ENCODE measurements around the gene RELT. TPM values are rescaled to one million over a fixed set of nuclear protein-coding genes. Genes with fewer than 3 reads are reported as not detected.

Gene RELT
- total and polyA plus RNA-seq, 9 of the 15 experiments (the other 6 are each of a cell fraction or from before 2014, with no cell fraction given), result 1.1 to 20.2 (median 7.4) TPM

GRCh38 chr11:73404048-73404447, 27.8 kb downstream of the RELT start:
- peak; percentile 57 to 76 (median 66) for DNase-seq (ENCODE audit: extremely low read depth in 1 of 4, low spot score in 3 of 4)
- Histone ChIP-seq H3K9me3 (replicated peaks; ENCODE audit: control insufficient read depth, insufficient read depth, low read depth, low read length) (no peaks in the 10 kb centered on the region), H2AFZ (ENCODE audit: low read depth, low read length) (peak overlapping the region; percentile 42; the same call in 1 of the 2 replicates), H3K9me1 (ENCODE audit: control insufficient read depth, insufficient read depth, low read length) (no peaks in the 10 kb centered on the region), H3K27ac (ENCODE audit: extremely low read depth, low read depth, low read length) (no peak overlapping the region), H3K4me1 (replicated peaks in 1 of 2; ENCODE audit: control insufficient read depth in 2 of 2, insufficient read depth in 2 of 2, low read length in 2 of 2) (peaks cover 5 to 9% of the 10 kb centered on the region in 2 experiments; a peak in 4 of 5 replicates), H3K79me2 (ENCODE audit: control insufficient read depth, insufficient read depth, low read length) (no peaks in the 10 kb centered on the region), H3K27me3 (ENCODE audit: control insufficient read depth in 2 of 2, insufficient read depth in 2 of 2, low read length in 2 of 2) (no peaks in the 10 kb centered on the region), H3K4me2 (ENCODE audit: insufficient read depth, low read length) (no peak overlapping the region), H3K9ac (ENCODE audit: insufficient read depth in 1 of 2, low read depth in 2 of 2, low read length in 2 of 2) (no peak overlapping the region), H3K4me3 (no peak overlapping the region), H4K20me1 (replicated peaks; ENCODE audit: control insufficient read depth, insufficient read depth, low read length) (peaks cover under 1% of the 10 kb centered on the region; the same call in 1 of the 2 replicates), H3K36me3 (ENCODE audit: control insufficient read depth, insufficient read depth, low read length) (no peaks in the 10 kb centered on the region)
- in situ Hi-C loops (cut with MboI) (loop anchor here (5.0 kb wide), 1 partner anchor 253 kb away; no protein-coding TSS in a partner anchor), intact Hi-C loops (cut with micrococcal nuclease) (loop anchor here (1.0 kb wide), 1 partner anchor 257 kb away; no protein-coding TSS in a partner anchor)
- no TSS peak for BruUV-seq (replicated peaks)
- WGBS (ENCODE audit: insufficient coverage, low coverage, missing lambda C conversion rate), result 34% methylated on average over 4 of the region's 4 CpGs
- peak; percentile 91 for FAIRE-seq
- POLR2A ChIA-PET, result no interaction called here
- ATAC-seq, result peak; percentile 94
- CTCF ChIA-PET (ENCODE audit: low intra/inter-chr PET ratio), result interaction anchor here (1.0 to 3.6 kb wide), 2 partner anchors 257 to 1167 kb away, joined by 3 to 37 read pairs; no protein-coding TSS in a partner anchor
- TF ChIP-seq PRDM10 (IDR thresholded peaks at IDR 0.05; ENCODE audit: partially characterized antibody) (no peak), ZNF444 (CRISPR knock-in tag; IDR thresholded peaks at IDR 0.05) (no peak), BRF2 (IDR thresholded peaks at IDR 0.05; ENCODE audit: borderline replicate concordance, insufficient read depth, insufficient read length) (no peak), ESRRA (IDR thresholded peaks at IDR 0.05; ENCODE audit: borderline replicate concordance, low read depth) (peak; percentile 96), ZNF41 (CRISPR knock-in tag; conservative IDR thresholded peaks at IDR 0.05) (no peak), BCL6 (CRISPR knock-in tag; IDR thresholded peaks at IDR 0.05) (no peak), HSF4 (CRISPR knock-in tag; IDR thresholded peaks at IDR 0.05; ENCODE audit: borderline replicate concordance) (no peak), MBD2 (IDR thresholded peaks at IDR 0.05; ENCODE audit: borderline replicate concordance, low read depth) (no peak), SMAD3 (CRISPR knock-in tag; conservative IDR thresholded peaks at IDR 0.05) (no peak), SRSF1 (IDR thresholded peaks at IDR 0.05; ENCODE audit: low read depth, low read length) (no peak), PHB2 (IDR thresholded peaks at IDR 0.05; ENCODE audit: low read depth) (no peak), NKRF (IDR thresholded peaks at IDR 0.05; ENCODE audit: borderline replicate concordance) (no peak), HCFC1 (IDR thresholded peaks at IDR 0.05; ENCODE audit: low read depth, low read length) (peak; percentile 61), EZH2 (IDR thresholded peaks at IDR 0.05; ENCODE audit: borderline replicate concordance, low read depth, low read length) (no peak), HDAC3 (IDR thresholded peaks at IDR 0.05; ENCODE audit: borderline replicate concordance, partially characterized antibody) (no peak)
- TF ChIP-seq, protein P1, sequence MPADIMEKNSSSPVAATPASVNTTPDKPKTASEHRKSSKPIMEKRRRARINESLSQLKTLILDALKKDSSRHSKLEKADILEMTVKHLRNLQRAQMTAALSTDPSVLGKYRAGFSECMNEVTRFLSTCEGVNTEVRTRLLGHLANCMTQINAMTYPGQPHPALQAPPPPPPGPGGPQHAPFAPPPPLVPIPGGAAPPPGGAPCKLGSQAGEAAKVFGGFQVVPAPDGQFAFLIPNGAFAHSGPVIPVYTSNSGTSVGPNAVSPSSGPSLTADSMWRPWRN (IDR thresholded peaks at IDR 0.05; ENCODE audit: low read depth), result no peak

Measured in K562 (cell line).